HCT116 (cell line): ENCODE measurements around the gene NPL. TPM values are rescaled to one million over a fixed set of nuclear protein-coding genes. Genes with fewer than 3 reads are reported as not detected.
A peak's percentile ranks its signal among the peaks of the same experiment; 100 is the strongest.

Source experiments
- ATAC-seq: fragments of 200-7000 bp; cut with Tn5 transposase; 2 replicates; pipeline ENCODE4 v1.9.1; 2020; ENCODE audit warnings: mild to moderate bottlenecking, moderate library complexity
- Bru-seq: library from RNA; stranded (reverse); fragments of 400-500 nt; gene quantifications from one replicate; lab custom pipeline; 2021; lab: Mats Ljungman, UMichigan
- BruChase-seq, 2 experiments: library from RNA; stranded (reverse); fragments of 400-500 nt; gene quantifications; one replicate each; lab custom pipeline; 2021; lab: Mats Ljungman, UMichigan
- BruUV-seq: library from RNA; stranded (reverse); fragments of 400-500 nt; replicated peaks from 2 replicates; lab custom pipeline; 2021; lab: Mats Ljungman, UMichigan
- CTCF ChIA-PET: fragments of 300-600 bp; sonication (Branson Sonifier 250); formaldehyde crosslinking; loops from one replicate; lab custom pipeline; 2021; ENCODE audit warnings: antibody characterized with exemption; lab: Charles Lee
- POLR2A ChIA-PET: fragments of 300-600, 350-600 bp; sonication (Branson Sonifier 250); formaldehyde crosslinking; loops from one replicate; lab custom pipeline; 2021; ENCODE audit warnings: antibody characterized with exemption; lab: Charles Lee
- RAD21 ChIA-PET, 2 experiments: fragments of 300-600 bp; sonication (Branson Sonifier 250); formaldehyde crosslinking; loops; one replicate each; lab custom pipeline; 2023; ENCODE audit warnings: low total read pairs in 2 of 2; ENCODE audit not compliant: uncharacterized antibody in 2 of 2, unreplicated experiment in 2 of 2, low non-redundant PET in 1 of 2; lab: Charles Lee
- DNase-seq: peaks from one replicate; pipeline ENCODE4 v3.0.0-alpha.2; 2010; ENCODE audit warnings: low read depth, low spot score
- H2AFZ ChIP-seq: fragments of 200-600 bp; shearing (Covaris generic), sonication (generic); 2 replicates; pipeline ENCODE4 v1.6.1; 2017; ENCODE audit warnings: low read depth, mixed run types, mixed read lengths, antibody characterized with exemption, low read length; ENCODE audit not compliant: poor library complexity, severe bottlenecking
- H3K27ac ChIP-seq: 2 replicates; pipeline ENCODE4 v1.5.1; 2012; ENCODE audit warnings: low read depth, low read length
- H3K27me3 ChIP-seq: fragments of 200-600 bp; sonication (generic); 2 replicates; pipeline ENCODE4 v1.6.1; 2016; ENCODE audit warnings: mixed run types, low read length, mixed read lengths; ENCODE audit not compliant: insufficient read depth
- H3K36me3 ChIP-seq, 2 experiments: fragments of 200-500 bp in 1 of 2; fragments of 200-600 bp in 1 of 2; sonication (Bioruptor generic) in 1 of 2; sonication (generic) in 1 of 2; 2 replicates each; pipeline versions ENCODE4 v1.5.1 to v1.6.1; 2014 to 2016; ENCODE audit warnings: low read length in 2 of 2, inconsistent platforms in 1 of 2, mixed read lengths in 1 of 2, mixed run types in 1 of 2; ENCODE audit not compliant: insufficient read depth in 2 of 2, control insufficient read depth in 1 of 2
- H3K4me1 ChIP-seq, 2 experiments: fragments of 200-600 bp in 1 of 2; sonication (generic) in 1 of 2; 2 replicates each; pipeline versions ENCODE4 v1.5.1 to v1.6.1; 2012 to 2017; ENCODE audit warnings: low read length in 2 of 2, inconsistent platforms in 1 of 2, mild to moderate bottlenecking in 1 of 2, mixed read lengths in 1 of 2, mixed run types in 1 of 2, moderate library complexity in 1 of 2; ENCODE audit not compliant: insufficient read depth in 2 of 2, control insufficient read depth in 1 of 2
- H3K4me2 ChIP-seq: fragments of 200-600 bp; sonication (generic); 2 replicates; pipeline ENCODE4 v1.6.1; 2017; ENCODE audit warnings: mixed run types, low read length, mixed read lengths
- H3K4me3 ChIP-seq, 2 experiments: fragments of 200-600 bp in 1 of 2; sonication (generic) in 1 of 2; replicated peaks in 1 of 2; 2 replicates each; pipeline ENCODE4 v1.5.1; 2011 to 2016; ENCODE audit warnings: low read length in 2 of 2, control low read depth in 1 of 2, low read depth in 1 of 2, mild to moderate bottlenecking in 1 of 2, mixed read lengths in 1 of 2, mixed run types in 1 of 2
- H3K79me2 ChIP-seq: fragments of 200-600 bp; sonication (generic); 2 replicates; pipeline ENCODE4 v1.6.1; 2017; ENCODE audit warnings: mild to moderate bottlenecking, mixed run types, low read length, moderate library complexity, mixed read lengths; ENCODE audit not compliant: insufficient read depth
- H3K9ac ChIP-seq: fragments of 200-600 bp; sonication (generic); 2 replicates; pipeline ENCODE4 v1.6.1; 2016; ENCODE audit warnings: low read length, mixed read lengths
- H3K9me2 ChIP-seq: fragments of 200-600 bp; sonication (generic), shearing (Covaris generic); 2 replicates; pipeline ENCODE4 v1.6.1; 2017; ENCODE audit warnings: mixed run types, mild to moderate bottlenecking, moderate library complexity; ENCODE audit not compliant: insufficient read depth
- H3K9me3 ChIP-seq, 2 experiments: fragments of 200-500 bp in 1 of 2; fragments of 200-600 bp in 1 of 2; sonication (Bioruptor generic) in 1 of 2; sonication (generic) in 1 of 2; 2 replicates each; pipeline ENCODE4 v1.6.1; 2014 to 2017; ENCODE audit warnings: low read length in 2 of 2, mixed read lengths in 2 of 2, inconsistent platforms in 1 of 2, low read depth in 1 of 2, mild to moderate bottlenecking in 1 of 2, mixed run types in 1 of 2, moderate library complexity in 1 of 2; ENCODE audit not compliant: control insufficient read depth in 1 of 2, insufficient read depth in 1 of 2
- H4K20me1 ChIP-seq: fragments of 200-600 bp; sonication (generic), shearing (Covaris generic); 2 replicates; pipeline ENCODE4 v1.6.1; 2017; ENCODE audit warnings: mixed run types, mild to moderate bottlenecking, moderate library complexity; ENCODE audit not compliant: insufficient read depth
- EZH2 ChIP-seq: fragments of 200-600 bp; sonication (generic); IDR thresholded peaks from 2 replicates; pipeline ENCODE4 v1.6.1; 2017; ENCODE audit warnings: antibody characterized with exemption, mixed run types
- FOSL1 ChIP-seq: IDR thresholded peaks from 2 replicates; pipeline ENCODE4 v1.6.1; 2012; ENCODE audit warnings: low read depth
- MAX ChIP-seq: IDR thresholded peaks from 2 replicates; pipeline ENCODE4 v1.6.1; 2012
- RAD21 ChIP-seq: IDR thresholded peaks from 2 replicates; pipeline ENCODE4 v1.6.1; 2012; ENCODE audit warnings: low read depth, mild to moderate bottlenecking
- SIN3A ChIP-seq: IDR thresholded peaks from 2 replicates; pipeline ENCODE4 v1.6.1; 2012; ENCODE audit warnings: low read depth
- SRF ChIP-seq: IDR thresholded peaks from 2 replicates; pipeline ENCODE4 v1.6.1; 2012; ENCODE audit warnings: low read depth
- intact Hi-C: fragments of 100-400 bp; cut with micrococcal nuclease; formaldehyde crosslinking; loops from 2 replicates; pipeline ENCODE4 v1.10.0; 2022
- long read RNA-seq: library from polyadenylated mRNA; unstranded; transcript quantifications from one replicate; pipeline ENCODE4 v2.0.0, GENCODE V29; 2021; ENCODE audit not compliant: unreplicated experiment
- polyA plus RNA-seq: library from polyadenylated mRNA; unstranded; fragments of >200 nt; gene quantifications from 2 replicates; pipeline ENCODE4 v1.2.1, GENCODE V29; 2012; ENCODE audit warnings: missing spikeins
- total RNA-seq: library from RNA; stranded (reverse); gene quantifications from one replicate; pipeline ENCODE4 v1.2.1, GENCODE V29; 2021; ENCODE audit not compliant: unreplicated experiment

The NPL gene
- total RNA-seq = 0.39 TPM
- 0.06 and 0.12 TPM in 2 replicates for polyA plus RNA-seq
- percentile 18 among the genes with signal in this experiment for Bru-seq, nascent RNA
- percentile 17 among the genes with signal in this experiment for BruChase-seq, experiment 1, labeled RNA remaining after a 6-hour chase
- percentile 24 among the genes with signal in this experiment for BruChase-seq, experiment 2, labeled RNA remaining after a 2-hour chase
- long read RNA-seq = 0 reads

- Histone ChIP-seq H3K27me3 (peaks cover 10% of the 10 kb centered on the region), H2AFZ (peak within 1 kb of the TSS; percentile 42), H3K9me2 (no peaks in the 10 kb centered on the region), H3K9me3 (no peaks in the 10 kb centered on the region), H3K4me1 (no peaks in the 10 kb centered on the region), H3K36me3 (no peaks in the 10 kb centered on the region), H3K4me2 (peak within 1 kb of the TSS; percentile 40), H3K27ac (no peak within 1 kb of the TSS), H3K9ac (no peak within 1 kb of the TSS), H3K4me3 (no peak within 1 kb of the TSS), H4K20me1 (no peaks in the 10 kb centered on the region), H3K79me2 (no peaks in the 10 kb centered on the region)
- POLR2A ChIA-PET = interaction anchor here (0.7 kb wide), 1 partner anchor 185 kb away, joined by 3 read pairs; the partner anchor contains the start of gene RGS16
- DNase-seq (no peak), ATAC-seq (peak; percentile 54)
- no TSS peak for BruUV-seq
- CTCF ChIA-PET = interaction anchor here (9.0 kb wide), 1 partner anchor 189 kb away, joined by 412 read pairs; the partner anchor contains the start of gene RGS16
- intact Hi-C loops = no loop called here
- RAD21 ChIA-PET = no interaction called here
- TF ChIP-seq MAX (peak; percentile 28; the same call in 1 of the 2 replicates), RAD21 (no peak)
Measured at GRCh38 chr1:182789138-182790076, at the start of gene NPL. Gene NPL, plus strand, starts transcription at chr1:182789773. Its CDS starts 4,599 bp downstream, at chr1:182794372.

- Histone ChIP-seq H4K20me1 (no peaks in the 10 kb centered on the region), H3K9ac (no peak overlapping the region), H3K4me2 (no peak overlapping the region), H3K79me2 (no peaks in the 10 kb centered on the region), H3K9me2 (no peaks in the 10 kb centered on the region), H3K27me3 (no peaks in the 10 kb centered on the region), H3K36me3 (no peaks in the 10 kb centered on the region), H3K27ac (no peak overlapping the region), H2AFZ (no peak overlapping the region), H3K4me1 (no peaks in the 10 kb centered on the region), H3K9me3 (no peaks in the 10 kb centered on the region), H3K4me3 (no peak overlapping the region)
- ATAC-seq = no peak
- no TSS peak for BruUV-seq
- ChIA-PET CTCF (interaction anchor here (1.0 kb wide), 1 partner anchor 136 kb away, joined by 3 read pairs; no protein-coding TSS in a partner anchor), RAD21 (no interaction called here), POLR2A (no interaction called here)
- TF ChIP-seq FOSL1 = no peak
- TF ChIP-seq SRF = no peak
- no peak for TF ChIP-seq SIN3A
- no peak for TF ChIP-seq RAD21
- TF ChIP-seq EZH2 = no peak
- no peak for DNase-seq
- intact Hi-C loops = no loop called here
Measured at GRCh38 chr1:182740120-182740519, 49.5 kb upstream of the NPL start.
